A549 (cell line): ENCODE results near the gene MARK3. TPM values are rescaled to one million over a fixed set of nuclear protein-coding genes. Genes with fewer than 3 reads are reported as not detected.
A peak's percentile ranks its signal among the peaks of the same experiment; 100 is the strongest.

Source experiments
- ATAC-seq, 2 experiments: fragments of 200-7000 bp in 1 of 2; fragments of >200 bp in 1 of 2; cut with Nextera tagmentation in 1 of 2; cut with Tn5 transposase in 1 of 2; 3 replicates each; pipeline versions ENCODE4 v1.8.0 to v1.9.1; 2018 to 2020; ENCODE audit warnings: mild to moderate bottlenecking in 1 of 2, moderate library complexity in 1 of 2
- CTCF ChIA-PET: fragments of 300-600 bp; sonication (Branson Sonifier 250); formaldehyde crosslinking; extraction: SDS; loops from one replicate; lab custom pipeline; 2021; ENCODE audit warnings: antibody characterized with exemption, inconsistent platforms; lab: Yijun Ruan, JAX
- POLR2A ChIA-PET: fragments of 350-600 bp; formaldehyde crosslinking; extraction: SDS; loops from one replicate; lab custom pipeline; 2021; ENCODE audit warnings: antibody characterized with exemption, inconsistent platforms; lab: Yijun Ruan, JAX
- DNase-seq, 2 experiments: peaks; one replicate each; pipeline versions ENCODE4 v3.0.0 to v3.0.0-alpha.2; 2011 to 2016; ENCODE audit warnings: low read depth in 1 of 2, low spot score in 1 of 2
- FAIRE-seq: peaks from 2 replicates; lab custom pipeline; 2011; peaks lifted over from hg19 to GRCh38; lab: Jason Lieb, UNC
- H3K27ac ChIP-seq, 2 experiments: fragments of >200 bp; sonication (Bioruptor Twin); formaldehyde crosslinking; 3 replicates each; pipeline ENCODE4 v1.5.1; 2016 to 2017
- H3K4me1 ChIP-seq: fragments of >200 bp; sonication (Bioruptor Twin); formaldehyde crosslinking; 3 replicates; pipeline ENCODE4 v1.6.1; 2016
- H3K4me2 ChIP-seq: fragments of >200 bp; sonication (Bioruptor Twin); formaldehyde crosslinking; 3 replicates; pipeline ENCODE4 v1.6.1; 2016
- H3K4me3 ChIP-seq: fragments of >200 bp; sonication (Bioruptor Twin); formaldehyde crosslinking; 3 replicates; pipeline ENCODE4 v1.5.1; 2016
- H3K9me3 ChIP-seq: fragments of >200 bp; sonication (Bioruptor Twin); formaldehyde crosslinking; 3 replicates; pipeline ENCODE4 v1.6.1; 2016
- CBX2 ChIP-seq: fragments of 200-600 bp; sonication (generic); IDR thresholded peaks from 2 replicates; pipeline ENCODE4 v1.6.1; 2016; ENCODE audit warnings: low read depth, mild to moderate bottlenecking, borderline replicate concordance
- CEBPB ChIP-seq, 2 experiments: fragments of >200 bp in 1 of 2; sonication (Bioruptor Twin) in 1 of 2; formaldehyde crosslinking in 1 of 2; IDR thresholded peaks; 2 replicates each; pipeline ENCODE4 v1.6.1; 2012 to 2016
- EHF ChIP-seq: fragments of 250-450 bp; sonication (Bioruptor Pico); IDR thresholded peaks from 2 replicates; pipeline ENCODE4 v1.5.0; 2020; ENCODE audit warnings: mild to moderate bottlenecking
- ESRRA ChIP-seq: fragments of 150-350 bp; IDR thresholded peaks from 2 replicates; pipeline ENCODE4 v1.6.1; 2014; ENCODE audit warnings: mild to moderate bottlenecking, low read length, borderline replicate concordance
- FOSL2 ChIP-seq, 2 experiments: fragments of 450-650 bp in 1 of 2; fragments of >200 bp in 1 of 2; sonication (Bioruptor Twin) in 1 of 2; formaldehyde crosslinking; IDR thresholded peaks; 2 replicates each; pipeline versions ENCODE4 v1.5.0 to v1.6.1; 2016 to 2020; ENCODE audit warnings: mild to moderate bottlenecking in 1 of 2, moderate library complexity in 1 of 2
- FOXS1 ChIP-seq: fragments of 250-450 bp; sonication (Bioruptor Pico); IDR thresholded peaks from 2 replicates; pipeline ENCODE4 v1.5.0; 2020; ENCODE audit warnings: mild to moderate bottlenecking, moderate library complexity
- GATA3 ChIP-seq: IDR thresholded peaks from 2 replicates; pipeline ENCODE4 v1.6.1; 2012; ENCODE audit warnings: borderline replicate concordance
- HDAC2 ChIP-seq: fragments of 200-600 bp; sonication (generic); IDR thresholded peaks from 2 replicates; pipeline ENCODE4 v1.6.1; 2016
- HEYL ChIP-seq: fragments of 250-450 bp; sonication (Bioruptor Pico); IDR thresholded peaks from 2 replicates; pipeline ENCODE4 v1.8.0; 2021; ENCODE audit warnings: mild to moderate bottlenecking, moderate library complexity
- HOXA7 ChIP-seq: fragments of 250-450 bp; sonication (Bioruptor Pico); IDR thresholded peaks from 2 replicates; pipeline ENCODE4 v1.5.0; 2020; ENCODE audit warnings: mild to moderate bottlenecking, moderate library complexity
- JUN ChIP-seq, 2 experiments: fragments of >200 bp; sonication (Bioruptor Twin); formaldehyde crosslinking; IDR thresholded peaks; 2 replicates in 1 of 2; 3 replicates in 1 of 2; pipeline ENCODE4 v1.6.1; 2016 to 2017
- KDM5A ChIP-seq: fragments of 200-600 bp; sonication (generic); IDR thresholded peaks from 2 replicates; pipeline ENCODE4 v1.6.1; 2016; ENCODE audit warnings: antibody characterized with exemption, mild to moderate bottlenecking
- MAFK ChIP-seq: fragments of 450-650 bp; IDR thresholded peaks from 2 replicates; pipeline ENCODE4 v1.6.1; 2014; ENCODE audit not compliant: partially characterized antibody
- MAZ ChIP-seq: fragments of 150-350 bp; IDR thresholded peaks from 2 replicates; pipeline ENCODE4 v1.6.1; 2014; ENCODE audit warnings: antibody characterized with exemption, low read depth, low read length, borderline replicate concordance
- MYC ChIP-seq: IDR thresholded peaks from 2 replicates; pipeline ENCODE4 v1.6.1; 2012; ENCODE audit warnings: mild to moderate bottlenecking, inconsistent platforms, low read length, improper control_type of control experiment, borderline replicate concordance
- NFE2L2 ChIP-seq: fragments of 150-350 bp; conservative IDR thresholded peaks from 2 replicates; pipeline ENCODE4 v1.6.1; 2014; ENCODE audit warnings: low read length
- NPAS2 ChIP-seq: fragments of 250-450 bp; sonication (Bioruptor Pico); IDR thresholded peaks from 2 replicates; pipeline ENCODE4 v1.8.0; 2022; ENCODE audit warnings: mild to moderate bottlenecking, moderate library complexity, borderline replicate concordance
- PHF8 ChIP-seq: fragments of 200-600 bp; sonication (generic); IDR thresholded peaks from 2 replicates; pipeline ENCODE4 v1.6.1; 2016; ENCODE audit warnings: low read depth, mild to moderate bottlenecking, antibody characterized with exemption, moderate library complexity, borderline replicate concordance
- POLR2A ChIP-seq: IDR thresholded peaks from 2 replicates; pipeline ENCODE4 v1.6.1; 2012; ENCODE audit warnings: mild to moderate bottlenecking, low read length
- POLR2AphosphoS2 ChIP-seq: conservative IDR thresholded peaks from 2 replicates; pipeline ENCODE4 v1.6.1; 2012; ENCODE audit warnings: low read length, improper control_type of control experiment, inconsistent platforms
- RAD21 ChIP-seq, 2 experiments: fragments of >200 bp in 1 of 2; sonication (Bioruptor Twin) in 1 of 2; formaldehyde crosslinking in 1 of 2; IDR thresholded peaks in 1 of 2; conservative IDR thresholded peaks in 1 of 2; 2 replicates in 1 of 2; 3 replicates in 1 of 2; pipeline ENCODE4 v1.6.1; 2012 to 2018; ENCODE audit warnings: inconsistent platforms in 1 of 2
- RARB ChIP-seq: fragments of 250-450 bp; sonication (Bioruptor Pico); IDR thresholded peaks from 2 replicates; pipeline ENCODE4 v1.8.0; 2021; ENCODE audit warnings: mild to moderate bottlenecking, moderate library complexity
- RCOR1 ChIP-seq: fragments of 150-350 bp; IDR thresholded peaks from 2 replicates; pipeline ENCODE4 v1.6.1; 2014; ENCODE audit warnings: antibody characterized with exemption, low read length, low read depth
- SMC3 ChIP-seq: fragments of >200 bp; sonication (Bioruptor Twin); formaldehyde crosslinking; IDR thresholded peaks from 3 replicates; pipeline ENCODE4 v1.6.1; 2018; ENCODE audit warnings: inconsistent platforms
- SREBF2 ChIP-seq: fragments of 450-650 bp; IDR thresholded peaks from 2 replicates; pipeline ENCODE4 v1.6.1; 2014; ENCODE audit warnings: mild to moderate bottlenecking, moderate library complexity
- TFCP2L1 ChIP-seq: fragments of 250-450 bp; sonication (Bioruptor Pico); IDR thresholded peaks from 2 replicates; pipeline ENCODE4 v1.5.0; 2021; ENCODE audit warnings: mild to moderate bottlenecking
- TP53 ChIP-seq: fragments of 250-450 bp; sonication (Bioruptor Pico); IDR thresholded peaks from 2 replicates; pipeline ENCODE4 v1.5.0; 2021; ENCODE audit warnings: mild to moderate bottlenecking, moderate library complexity
- ZNF302 ChIP-seq: fragments of 250-450 bp; sonication (Bioruptor Pico); IDR thresholded peaks from 2 replicates; pipeline ENCODE4 v1.9.0; 2021; ENCODE audit warnings: inconsistent platforms, mild to moderate bottlenecking, moderate library complexity
- ZSCAN20 ChIP-seq: fragments of 250-450 bp; sonication (Bioruptor Pico); IDR thresholded peaks from 2 replicates; pipeline ENCODE4 v1.8.0; 2022; ENCODE audit warnings: mild to moderate bottlenecking, moderate library complexity
- WGBS: methylation state at CpG from one replicate; pipeline ENCODE4 v1.1.6; 2017; ENCODE audit errors: missing lambda C conversion rate; 5-methylcytosine and 5-hydroxymethylcytosine counted together
- polyA plus RNA-seq, 4 experiments: library from polyadenylated mRNA; depleted of rRNA in 3 of 4; stranded (reverse); fragments of >200 nt; fragmentation: RNase III in 1 of 4; extraction: RNeasy Plus Mini Kit Qiagen cat#74134 plus additional on column Dnase treatment in 1 of 4; gene quantifications; 2 replicates in 3 of 4; 3 replicates in 1 of 4; pipeline ENCODE4 v1.2.3, GENCODE V29; 2011 to 2017
- TF ChIP-seq, protein P1 (sequence below): fragments of 150-350 bp; IDR thresholded peaks from 2 replicates; pipeline ENCODE4 v1.6.1; 2014; ENCODE audit warnings: low read depth, mild to moderate bottlenecking, low read length
- TF ChIP-seq, protein P2 (sequence below): IDR thresholded peaks from 2 replicates; pipeline ENCODE4 v1.6.1; 2012; ENCODE audit warnings: low read depth, borderline replicate concordance
- TF ChIP-seq, protein P3 (sequence below): IDR thresholded peaks from 2 replicates; pipeline ENCODE4 v1.6.1; 2012
- TF ChIP-seq, protein P4 (sequence below): fragments of >200 bp; sonication (Bioruptor Twin); formaldehyde crosslinking; IDR thresholded peaks from 3 replicates; pipeline ENCODE4 v1.5.1; 2016
- TF ChIP-seq, protein P5 (sequence below): fragments of 250-450 bp; sonication (Bioruptor Pico); IDR thresholded peaks from 2 replicates; pipeline ENCODE4 v1.5.0; 2021; ENCODE audit warnings: mild to moderate bottlenecking, moderate library complexity, borderline replicate concordance
- TF ChIP-seq, protein P6 (sequence below): fragments of 250-450 bp; sonication (Bioruptor Pico); IDR thresholded peaks from 2 replicates; pipeline ENCODE4 v1.5.0; 2020; ENCODE audit warnings: low read depth, mild to moderate bottlenecking, moderate library complexity

The MARK3 gene
- polyA plus RNA-seq, 2 of the 4 experiments (the other 2 are of a cell fraction), result 59.7 to 97.6 TPM

DNA sequence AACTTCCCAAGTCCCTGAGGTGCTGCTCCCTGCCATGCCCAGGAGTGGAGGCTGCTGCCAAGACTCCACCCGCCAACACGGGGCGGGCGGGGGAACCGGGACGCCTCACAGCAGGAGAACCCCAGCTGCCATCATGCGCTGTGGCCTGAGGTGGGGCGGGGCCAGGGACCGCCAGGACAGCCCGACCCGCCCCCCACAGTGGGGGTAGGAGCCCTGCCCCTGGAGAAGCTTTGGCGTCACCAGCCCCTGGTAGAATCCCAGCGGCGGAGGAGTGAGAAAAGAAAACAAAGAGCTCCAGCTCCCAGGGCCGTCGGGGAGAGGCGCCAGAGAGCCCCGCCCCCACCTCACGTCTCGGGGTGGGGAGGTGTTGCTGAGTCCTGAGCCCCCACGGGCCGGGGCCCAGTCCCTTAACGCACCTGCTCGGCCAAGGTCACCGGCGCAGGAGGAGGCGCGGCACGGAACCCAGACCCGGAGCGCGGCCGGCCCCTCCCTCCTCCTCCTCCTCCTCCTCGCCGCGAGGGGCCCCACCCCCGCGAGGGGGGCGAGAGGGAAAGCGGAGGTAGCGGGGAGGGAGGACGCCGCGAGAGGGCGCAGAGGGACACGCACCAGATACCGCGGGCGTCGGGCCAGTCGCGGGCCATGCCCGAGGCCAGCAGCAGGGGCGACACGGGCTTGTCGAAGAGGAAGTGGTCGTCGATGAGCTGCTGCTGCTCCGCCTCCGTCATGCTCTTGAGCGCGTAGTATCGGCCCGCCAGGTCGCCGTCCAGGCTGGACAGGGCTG lies 135.6 kb downstream of the MARK3 start:
- H3K4me1 ChIP-seq, result peaks cover 56% of the 10 kb centered on the region
- peak overlapping the region; percentile 100 for H3K4me2 ChIP-seq
- H3K27ac ChIP-seq, result peak overlapping the region; percentile 71 to 88
- H3K9me3 ChIP-seq, result no peaks in the 10 kb centered on the region
- POLR2A ChIA-PET, result interaction anchor here (0.7 to 1.4 kb wide), 5 partner anchors 18 to 88 kb away, joined by 3 to 4 read pairs (median 4); no protein-coding TSS in a partner anchor
- H3K4me3 ChIP-seq, result peak overlapping the region; percentile 79
- 13% methylated on average over 34 of the region's 66 CpGs for WGBS
- ATAC-seq, result peak; percentile 31 to 52
- peak; percentile 81 for DNase-seq
- CTCF ChIA-PET, result interaction anchor here (1.2 to 10.0 kb wide), 6 partner anchors 11 to 255 kb away, joined by 3 to 489 read pairs (median 56); partner anchors contain the start of genes BAG5 and TRMT61A
- no peak for FAIRE-seq
- TF ChIP-seq, protein P1, sequence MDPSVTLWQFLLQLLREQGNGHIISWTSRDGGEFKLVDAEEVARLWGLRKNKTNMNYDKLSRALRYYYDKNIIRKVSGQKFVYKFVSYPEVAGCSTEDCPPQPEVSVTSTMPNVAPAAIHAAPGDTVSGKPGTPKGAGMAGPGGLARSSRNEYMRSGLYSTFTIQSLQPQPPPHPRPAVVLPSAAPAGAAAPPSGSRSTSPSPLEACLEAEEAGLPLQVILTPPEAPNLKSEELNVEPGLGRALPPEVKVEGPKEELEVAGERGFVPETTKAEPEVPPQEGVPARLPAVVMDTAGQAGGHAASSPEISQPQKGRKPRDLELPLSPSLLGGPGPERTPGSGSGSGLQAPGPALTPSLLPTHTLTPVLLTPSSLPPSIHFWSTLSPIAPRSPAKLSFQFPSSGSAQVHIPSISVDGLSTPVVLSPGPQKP, result no peak
- TF ChIP-seq MYC, result no peak
- TF ChIP-seq, protein P2, sequence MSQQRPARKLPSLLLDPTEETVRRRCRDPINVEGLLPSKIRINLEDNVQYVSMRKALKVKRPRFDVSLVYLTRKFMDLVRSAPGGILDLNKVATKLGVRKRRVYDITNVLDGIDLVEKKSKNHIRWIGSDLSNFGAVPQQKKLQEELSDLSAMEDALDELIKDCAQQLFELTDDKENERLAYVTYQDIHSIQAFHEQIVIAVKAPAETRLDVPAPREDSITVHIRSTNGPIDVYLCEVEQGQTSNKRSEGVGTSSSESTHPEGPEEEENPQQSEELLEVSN, result peak; percentile 77
- peak; percentile 87; the same call in 1 of the 2 replicates for TF ChIP-seq MAZ
- TF ChIP-seq HDAC2, result no peak
- no peak for TF ChIP-seq FOXS1
- TF ChIP-seq RARB, result no peak
- TF ChIP-seq GATA3, result no peak
- TF ChIP-seq EHF (CRISPR knock-in tag), result no peak
- no peak for TF ChIP-seq TP53
- TF ChIP-seq POLR2A, result peak; percentile 19; the same call in 1 of the 2 replicates
- peak in 1 of 2 experiments; percentile 31; a peak in 2 of 5 replicates for TF ChIP-seq RAD21 (conservative IDR thresholded peaks at IDR 0.05 in 1 of 2, IDR thresholded peaks at IDR 0.05 in 1 of 2)
- TF ChIP-seq, protein P3, sequence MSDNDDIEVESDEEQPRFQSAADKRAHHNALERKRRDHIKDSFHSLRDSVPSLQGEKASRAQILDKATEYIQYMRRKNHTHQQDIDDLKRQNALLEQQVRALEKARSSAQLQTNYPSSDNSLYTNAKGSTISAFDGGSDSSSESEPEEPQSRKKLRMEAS, result peak; percentile 77
- no peak for TF ChIP-seq MAFK
- no peak for TF ChIP-seq TFCP2L1
- TF ChIP-seq NPAS2, result no peak
- TF ChIP-seq, protein P4, sequence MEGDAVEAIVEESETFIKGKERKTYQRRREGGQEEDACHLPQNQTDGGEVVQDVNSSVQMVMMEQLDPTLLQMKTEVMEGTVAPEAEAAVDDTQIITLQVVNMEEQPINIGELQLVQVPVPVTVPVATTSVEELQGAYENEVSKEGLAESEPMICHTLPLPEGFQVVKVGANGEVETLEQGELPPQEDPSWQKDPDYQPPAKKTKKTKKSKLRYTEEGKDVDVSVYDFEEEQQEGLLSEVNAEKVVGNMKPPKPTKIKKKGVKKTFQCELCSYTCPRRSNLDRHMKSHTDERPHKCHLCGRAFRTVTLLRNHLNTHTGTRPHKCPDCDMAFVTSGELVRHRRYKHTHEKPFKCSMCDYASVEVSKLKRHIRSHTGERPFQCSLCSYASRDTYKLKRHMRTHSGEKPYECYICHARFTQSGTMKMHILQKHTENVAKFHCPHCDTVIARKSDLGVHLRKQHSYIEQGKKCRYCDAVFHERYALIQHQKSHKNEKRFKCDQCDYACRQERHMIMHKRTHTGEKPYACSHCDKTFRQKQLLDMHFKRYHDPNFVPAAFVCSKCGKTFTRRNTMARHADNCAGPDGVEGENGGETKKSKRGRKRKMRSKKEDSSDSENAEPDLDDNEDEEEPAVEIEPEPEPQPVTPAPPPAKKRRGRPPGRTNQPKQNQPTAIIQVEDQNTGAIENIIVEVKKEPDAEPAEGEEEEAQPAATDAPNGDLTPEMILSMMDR, result peak; percentile 57; the same call in 2 of the 3 replicates
- TF ChIP-seq, protein P5, sequence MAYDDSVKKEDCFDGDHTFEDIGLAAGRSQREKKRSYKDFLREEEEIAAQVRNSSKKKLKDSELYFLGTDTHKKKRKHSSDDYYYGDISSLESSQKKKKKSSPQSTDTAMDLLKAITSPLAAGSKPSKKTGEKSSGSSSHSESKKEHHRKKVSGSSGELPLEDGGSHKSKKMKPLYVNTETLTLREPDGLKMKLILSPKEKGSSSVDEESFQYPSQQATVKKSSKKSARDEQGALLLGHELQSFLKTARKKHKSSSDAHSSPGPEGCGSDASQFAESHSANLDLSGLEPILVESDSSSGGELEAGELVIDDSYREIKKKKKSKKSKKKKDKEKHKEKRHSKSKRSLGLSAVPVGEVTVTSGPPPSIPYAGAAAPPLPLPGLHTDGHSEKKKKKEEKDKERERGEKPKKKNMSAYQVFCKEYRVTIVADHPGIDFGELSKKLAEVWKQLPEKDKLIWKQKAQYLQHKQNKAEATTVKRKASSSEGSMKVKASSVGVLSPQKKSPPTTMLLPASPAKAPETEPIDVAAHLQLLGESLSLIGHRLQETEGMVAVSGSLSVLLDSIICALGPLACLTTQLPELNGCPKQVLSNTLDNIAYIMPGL (CRISPR knock-in tag), result no peak
- no peak for TF ChIP-seq ZNF302 (CRISPR knock-in tag)
- TF ChIP-seq, protein P6, sequence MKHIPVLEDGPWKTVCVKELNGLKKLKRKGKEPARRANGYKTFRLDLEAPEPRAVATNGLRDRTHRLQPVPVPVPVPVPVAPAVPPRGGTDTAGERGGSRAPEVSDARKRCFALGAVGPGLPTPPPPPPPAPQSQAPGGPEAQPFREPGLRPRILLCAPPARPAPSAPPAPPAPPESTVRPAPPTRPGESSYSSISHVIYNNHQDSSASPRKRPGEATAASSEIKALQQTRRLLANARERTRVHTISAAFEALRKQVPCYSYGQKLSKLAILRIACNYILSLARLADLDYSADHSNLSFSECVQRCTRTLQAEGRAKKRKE (CRISPR knock-in tag), result no peak
- peak in 1 of 2 experiments; percentile 31; a peak in 2 of 5 replicates for TF ChIP-seq JUN (IDR thresholded peaks at IDR 0.05)
- TF ChIP-seq RCOR1, result no peak
- no peak for TF ChIP-seq HEYL (CRISPR knock-in tag)
- TF ChIP-seq POLR2AphosphoS2, result no peak
- TF ChIP-seq CBX2, result no peak
- TF ChIP-seq SREBF2, result no peak
- TF ChIP-seq FOSL2 (IDR thresholded peaks at IDR 0.05), result no peak
- TF ChIP-seq FOSL2 (CRISPR knock-in tag; IDR thresholded peaks at IDR 0.05), result no peak
- TF ChIP-seq NFE2L2, result no peak
- no peak for TF ChIP-seq HOXA7 (CRISPR knock-in tag)
- TF ChIP-seq PHF8, result no peak
- TF ChIP-seq KDM5A, result no peak
- peak; percentile 57 for TF ChIP-seq SMC3
- TF ChIP-seq ESRRA, result no peak
- no peak for TF ChIP-seq CEBPB (IDR thresholded peaks at IDR 0.05)
- TF ChIP-seq ZSCAN20 (CRISPR knock-in tag), result no peak
